Activated CD8-positive, alpha-beta memory T cell treated with anti-CD3 and anti-CD28 coated beads for 1 hour (primary cell): ENCODE measurements around the gene GGT6.

Experiments
- DNase-seq, 2 donors: peaks; one replicate each; pipeline ENCODE4 v3.0.0-alpha.2; 2020; ENCODE audit warnings: low read depth in 1 of 2; ENCODE audit errors: extremely low read depth in 1 of 2

GGT6 gene

DNA sequence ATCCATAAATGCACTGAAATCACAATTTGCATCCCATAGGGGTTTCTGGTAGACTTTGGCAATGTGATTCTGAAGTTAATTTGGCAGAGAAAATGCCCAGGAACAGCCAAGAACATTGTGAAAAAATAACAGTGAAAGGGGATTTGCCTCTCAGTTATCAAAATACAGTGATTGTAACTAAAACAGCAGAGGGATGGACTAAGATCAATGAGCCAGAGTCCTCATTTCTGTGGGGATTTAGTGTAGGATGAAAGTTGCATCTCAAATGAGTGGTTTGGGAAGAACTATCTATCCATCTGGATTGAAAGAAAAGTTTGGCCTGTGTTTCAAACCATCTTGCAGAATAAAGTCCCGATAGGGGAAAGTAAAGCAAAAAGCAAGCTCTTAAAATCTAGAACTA is 33.2 kb downstream of the GGT6 start:
- no peak for DNase-seq

DNA sequence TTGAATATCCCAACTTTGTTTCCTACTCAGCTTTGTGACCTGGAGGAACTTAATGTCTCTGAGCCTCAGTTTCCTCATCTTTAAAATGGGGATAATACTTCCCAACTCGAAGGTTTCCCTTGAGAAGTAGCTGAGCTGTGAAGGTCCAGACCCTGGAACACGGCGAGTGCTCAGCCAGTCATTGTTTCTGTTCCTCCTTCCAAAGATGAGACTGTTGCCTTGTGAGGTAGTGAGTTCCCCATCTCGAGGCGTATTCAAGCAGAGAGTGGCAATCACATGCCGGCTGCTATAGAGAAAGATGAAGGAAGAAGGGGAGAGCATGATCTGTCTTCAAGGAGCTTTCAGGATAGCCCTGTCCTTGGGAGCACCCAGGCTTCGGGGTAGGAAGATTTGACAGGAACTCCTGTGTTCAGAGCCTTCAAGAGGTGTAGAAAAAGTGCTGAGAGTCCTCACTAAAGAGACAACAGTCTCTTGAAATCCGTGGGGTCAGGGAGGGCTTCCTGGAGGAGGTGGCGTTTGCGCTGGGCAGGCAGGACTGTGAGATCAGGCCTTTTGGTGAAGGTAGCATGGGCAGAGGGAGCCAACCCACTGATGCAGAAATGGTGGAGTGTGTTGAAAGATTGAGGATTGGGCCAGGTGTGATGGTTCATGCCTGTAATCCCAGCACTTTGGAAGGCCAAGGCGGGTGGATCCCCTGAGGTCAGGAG is 34.5 kb downstream of the GGT6 start:
- DNase-seq: no peak

DNA sequence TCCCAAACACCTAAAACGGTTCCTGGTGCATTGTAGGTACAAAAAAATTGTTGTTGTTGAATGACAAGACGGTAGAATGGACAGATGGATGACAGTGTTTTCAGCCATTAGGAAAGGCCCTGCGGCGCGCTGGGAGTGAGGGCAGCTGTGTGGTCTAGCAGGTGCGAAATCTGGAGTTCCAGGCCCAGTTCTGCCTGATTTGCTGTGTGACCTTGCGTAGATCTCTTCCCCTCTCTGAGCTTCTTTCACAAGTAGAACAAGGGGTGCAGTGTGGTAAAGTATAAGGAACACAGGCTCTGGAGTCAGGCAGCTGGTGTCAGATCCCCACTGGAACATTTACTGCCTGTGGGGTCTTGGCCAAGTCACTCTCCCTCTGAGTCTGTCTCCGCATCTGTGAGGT is 36.4 kb downstream of the GGT6 start:
- DNase-seq: no peak

DNA sequence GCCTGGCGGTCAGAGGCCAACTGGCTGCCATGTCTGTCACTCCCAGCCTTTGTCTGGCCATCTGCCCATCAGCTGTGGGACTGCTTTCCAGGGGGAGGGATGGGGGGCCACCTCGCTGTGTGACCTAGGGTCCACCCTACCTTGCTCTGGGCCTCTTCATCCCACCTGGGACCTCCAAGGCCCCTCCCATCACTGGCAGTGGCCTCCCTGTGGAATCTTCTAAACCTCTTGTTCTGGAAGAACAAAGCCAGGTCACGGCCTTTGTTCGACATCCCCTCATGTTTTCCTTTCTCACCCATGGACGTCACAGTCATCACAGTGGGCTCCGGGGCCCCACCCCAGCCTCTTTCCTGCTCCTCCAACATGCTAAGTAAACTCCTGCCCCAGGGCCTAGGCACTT is 37.7 kb downstream of the GGT6 start:
- no peak for DNase-seq

DNA sequence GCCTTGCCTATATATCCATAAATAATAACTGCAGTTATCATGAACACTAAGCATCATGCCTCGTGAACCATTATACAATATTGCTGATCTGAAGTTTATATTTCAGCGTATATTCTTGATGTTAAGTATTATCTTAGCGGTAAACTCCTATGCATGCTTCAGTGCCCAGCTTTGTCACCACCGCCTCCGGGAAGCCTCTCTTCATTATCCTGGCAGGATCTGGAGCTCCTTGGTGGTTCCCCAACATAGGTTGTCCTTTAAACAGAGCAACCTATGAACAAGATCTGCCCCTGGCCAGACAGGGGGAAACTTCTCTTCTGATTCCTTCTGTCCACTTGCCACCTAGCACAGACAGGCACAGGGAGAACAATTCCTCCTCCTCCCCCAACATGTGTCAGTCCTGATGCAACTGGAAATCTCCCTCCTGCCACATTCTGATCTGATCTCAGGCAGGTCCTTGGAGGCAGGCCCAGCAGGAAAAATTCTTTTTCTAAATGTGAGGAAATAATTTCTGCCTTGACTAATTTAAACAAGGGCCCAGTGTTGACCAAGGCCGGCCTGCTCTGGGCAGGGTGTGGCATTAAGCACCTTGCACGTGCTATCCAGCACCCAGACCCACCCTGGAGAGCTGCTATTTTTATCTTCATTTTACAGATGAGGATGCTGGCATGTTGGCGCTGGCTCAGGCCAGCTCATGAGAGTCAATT is 39.3 kb downstream of the GGT6 start:
- no peak for DNase-seq

DNA sequence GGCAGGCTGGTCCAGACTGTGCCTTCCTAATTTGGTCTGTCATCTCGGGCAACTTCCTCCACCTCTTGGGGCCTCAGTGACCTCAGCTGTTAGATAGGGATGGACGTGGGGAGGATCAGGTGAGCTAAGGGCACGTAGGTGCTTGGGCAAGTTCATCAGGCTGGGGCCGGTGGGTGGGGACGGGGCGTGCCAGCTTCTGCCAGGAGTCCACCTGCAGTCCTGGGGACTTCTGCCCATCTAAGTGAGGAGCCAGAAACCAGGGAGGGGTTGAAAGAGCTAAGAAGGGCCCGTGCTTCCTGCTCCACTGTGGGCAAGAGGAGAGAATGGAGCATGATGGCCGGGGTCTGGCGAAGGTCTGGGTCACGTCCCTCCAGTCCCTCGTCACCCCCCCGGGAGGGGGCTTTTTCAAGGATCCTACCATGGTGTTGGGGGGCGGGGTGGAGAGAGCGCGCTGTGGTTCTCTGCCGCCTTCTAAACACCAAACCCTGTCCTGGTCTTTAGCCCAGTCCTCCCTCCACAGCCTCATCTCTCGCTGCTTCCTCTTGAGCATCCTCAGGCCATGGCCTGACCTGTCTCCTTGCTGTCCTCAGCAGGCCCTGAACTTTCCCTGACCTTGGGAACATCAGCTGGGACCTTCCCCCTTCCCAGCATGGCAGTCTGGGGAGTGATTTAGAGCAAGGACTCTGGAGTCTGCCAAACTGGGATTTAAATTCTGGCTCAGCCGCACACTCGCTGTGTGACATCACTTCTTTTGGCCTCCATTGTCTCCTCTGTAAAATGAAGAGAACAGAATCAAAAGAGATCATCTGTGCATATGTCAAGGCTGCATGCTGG is 40.1 kb downstream of the GGT6 start:
- DNase-seq: no peak

DNA sequence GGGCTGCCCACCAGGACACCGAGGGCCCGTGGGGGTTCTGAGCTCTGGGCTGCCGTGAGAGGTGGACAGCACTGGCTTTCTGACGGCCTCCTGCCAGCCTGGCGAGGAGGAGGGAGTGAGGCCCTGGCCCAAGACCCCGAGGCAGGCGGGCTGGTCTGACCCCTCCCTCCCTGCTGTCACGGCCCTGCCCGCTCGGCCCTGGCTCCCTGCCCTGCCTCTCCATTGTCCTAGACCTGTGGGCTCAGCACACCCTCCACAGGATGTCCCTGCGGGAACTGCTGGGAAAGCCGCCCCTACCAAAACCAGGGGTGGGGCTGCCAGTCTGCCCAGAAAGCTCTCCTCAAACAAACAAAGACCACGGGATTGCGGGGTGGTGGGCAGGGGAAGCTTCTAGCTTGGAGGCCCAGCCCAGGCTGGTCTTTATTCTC is 41.0 kb downstream of the GGT6 start:
- DNase-seq: no peak

DNA sequence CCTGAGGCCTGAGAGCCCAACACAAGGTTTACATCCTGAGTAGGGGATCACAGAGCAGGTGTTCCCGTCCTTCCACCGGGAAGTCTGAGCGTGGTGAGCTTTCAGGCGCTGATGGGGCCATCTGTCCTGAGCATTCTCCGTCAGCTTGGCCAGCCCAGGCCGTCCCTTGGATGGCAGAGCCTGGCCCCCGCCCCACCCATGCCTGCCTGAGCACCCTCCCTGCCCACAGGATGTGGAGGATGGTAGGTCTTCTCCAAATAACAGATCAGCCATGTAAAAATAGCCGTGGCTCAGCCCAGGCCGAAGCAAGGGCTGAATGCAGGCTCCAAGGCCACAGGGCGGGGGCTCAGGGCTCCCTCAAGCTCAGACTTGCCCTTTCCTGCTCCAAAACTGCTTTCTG is 41.5 kb downstream of the GGT6 start:
- DNase-seq: no peak

DNA sequence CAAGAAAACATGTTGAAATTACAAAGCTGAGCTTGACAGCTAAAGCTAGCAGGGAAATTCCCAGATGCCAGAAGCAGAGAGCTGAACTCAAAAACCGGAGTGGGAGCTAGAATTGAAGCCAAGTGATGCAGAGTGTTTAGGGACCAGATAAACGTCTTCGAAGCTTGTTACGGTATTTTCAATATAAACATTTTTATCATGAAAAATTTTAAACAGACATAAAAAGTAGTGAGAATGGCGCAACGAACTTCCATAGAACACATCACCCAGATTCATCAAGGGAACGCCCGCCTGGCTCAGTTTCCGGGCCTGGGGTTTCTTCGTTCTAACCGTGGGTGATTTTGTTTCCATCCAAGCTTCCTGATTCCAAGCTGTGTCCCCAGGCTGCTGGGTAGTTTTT is 43.6 kb downstream of the GGT6 start:
- DNase-seq: no peak

DNA sequence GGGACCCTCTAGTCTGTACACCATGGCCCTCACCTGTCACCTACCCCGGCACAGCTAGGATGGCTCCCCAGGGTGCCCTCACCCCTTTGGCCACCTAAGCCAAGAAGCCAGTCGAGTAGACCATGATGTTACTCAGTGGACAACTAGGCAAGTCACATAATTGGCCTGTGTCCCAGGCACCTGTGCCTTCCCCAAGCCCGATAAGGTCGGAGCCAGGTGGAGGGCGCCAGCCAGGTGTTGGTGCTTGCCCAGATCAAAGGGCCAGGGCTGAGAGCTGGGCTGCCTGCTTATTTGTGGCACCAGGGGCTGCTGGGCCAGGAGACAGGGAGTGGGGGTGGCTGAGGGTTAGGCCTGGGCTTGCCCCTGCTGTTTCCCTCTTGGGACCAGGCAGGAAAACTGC is 44.9 kb downstream of the GGT6 start:
- no peak for DNase-seq

DNA sequence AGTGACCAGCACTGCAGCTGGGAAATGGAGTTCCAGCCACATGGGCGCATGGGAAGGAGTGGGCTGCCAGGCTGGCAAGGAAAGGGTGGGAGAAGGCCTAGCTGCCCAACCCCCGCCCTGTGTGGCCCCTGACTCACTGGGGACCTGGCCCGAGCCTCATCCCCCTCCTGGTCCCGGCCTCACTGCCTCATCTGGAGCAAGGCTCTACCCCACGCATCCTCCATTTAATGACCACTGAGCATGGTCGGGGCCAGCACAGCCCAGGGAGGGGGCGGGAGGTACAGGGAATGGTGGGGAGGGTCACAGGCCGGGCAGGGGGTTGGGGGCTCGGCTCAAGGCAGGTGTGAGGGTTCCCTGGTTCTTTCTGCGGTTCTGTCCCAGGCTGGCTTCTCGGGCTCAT is 45.6 kb downstream of the GGT6 start:
- no peak for DNase-seq

DNA sequence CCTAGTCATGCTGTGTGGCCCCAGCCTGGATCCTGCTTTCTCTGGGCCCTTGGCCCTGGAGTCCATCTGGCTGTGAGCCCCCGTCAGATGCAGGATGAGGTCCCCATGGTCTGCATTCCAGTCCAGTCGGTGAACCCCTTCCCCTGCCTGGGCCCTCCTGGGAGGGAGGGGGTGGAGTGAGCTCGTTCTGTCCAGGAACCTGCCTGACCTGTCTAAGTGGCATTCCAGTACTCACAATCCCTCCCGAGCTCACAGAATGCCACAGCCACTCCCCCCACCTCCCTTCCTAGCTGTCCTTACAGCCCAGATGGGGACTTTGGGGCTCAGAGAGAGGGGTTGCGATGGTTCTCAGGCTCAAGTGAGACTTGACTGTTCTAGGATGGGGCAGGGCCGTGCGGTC is 46.2 kb downstream of the GGT6 start:
- DNase-seq: no peak

DNA sequence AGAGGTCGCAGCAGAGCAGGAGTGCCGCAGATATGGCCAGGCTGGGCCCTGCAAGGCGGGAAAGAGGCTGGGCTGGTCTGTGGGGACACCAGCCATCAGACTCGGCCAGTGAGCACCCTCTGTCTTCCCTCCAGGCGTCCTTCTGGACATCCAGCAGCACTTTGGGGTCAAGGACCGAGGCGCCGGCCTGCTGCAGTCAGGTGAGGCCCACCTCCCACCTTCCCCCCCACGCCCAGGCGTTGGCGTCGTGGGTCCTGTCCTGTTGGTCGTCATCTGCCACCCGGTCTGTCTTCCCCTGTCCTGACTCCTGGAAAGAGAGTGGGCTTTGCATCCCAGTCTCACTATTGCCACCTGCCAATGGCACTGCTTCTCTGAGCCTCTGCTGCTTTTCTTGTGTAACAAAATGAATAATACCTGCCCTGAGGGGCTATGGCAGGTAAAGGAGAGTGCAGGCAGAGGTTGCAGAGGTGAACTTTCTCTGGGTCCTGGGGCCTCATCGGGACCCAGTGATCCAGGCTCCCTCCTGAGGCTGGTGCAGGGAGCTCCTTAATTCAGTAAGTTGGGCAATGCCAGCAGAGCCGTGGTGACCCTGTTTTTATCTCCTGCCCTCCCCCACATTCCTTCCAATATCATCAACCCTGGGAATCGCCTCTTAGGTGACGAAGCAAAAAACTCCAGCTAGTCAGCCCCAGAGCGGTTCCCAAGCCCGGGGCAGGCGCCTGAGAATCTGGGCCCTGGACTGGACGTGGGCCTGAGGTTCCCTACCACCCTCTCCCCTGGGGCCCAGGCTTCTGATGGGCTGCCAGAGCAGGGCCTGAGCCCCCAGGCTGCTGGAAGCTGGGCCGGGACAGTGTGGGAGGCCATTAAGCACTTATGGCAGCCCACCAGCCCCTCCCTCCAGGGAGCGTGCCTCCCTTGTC is 47.0 kb downstream of the GGT6 start:
- no peak for DNase-seq

DNA sequence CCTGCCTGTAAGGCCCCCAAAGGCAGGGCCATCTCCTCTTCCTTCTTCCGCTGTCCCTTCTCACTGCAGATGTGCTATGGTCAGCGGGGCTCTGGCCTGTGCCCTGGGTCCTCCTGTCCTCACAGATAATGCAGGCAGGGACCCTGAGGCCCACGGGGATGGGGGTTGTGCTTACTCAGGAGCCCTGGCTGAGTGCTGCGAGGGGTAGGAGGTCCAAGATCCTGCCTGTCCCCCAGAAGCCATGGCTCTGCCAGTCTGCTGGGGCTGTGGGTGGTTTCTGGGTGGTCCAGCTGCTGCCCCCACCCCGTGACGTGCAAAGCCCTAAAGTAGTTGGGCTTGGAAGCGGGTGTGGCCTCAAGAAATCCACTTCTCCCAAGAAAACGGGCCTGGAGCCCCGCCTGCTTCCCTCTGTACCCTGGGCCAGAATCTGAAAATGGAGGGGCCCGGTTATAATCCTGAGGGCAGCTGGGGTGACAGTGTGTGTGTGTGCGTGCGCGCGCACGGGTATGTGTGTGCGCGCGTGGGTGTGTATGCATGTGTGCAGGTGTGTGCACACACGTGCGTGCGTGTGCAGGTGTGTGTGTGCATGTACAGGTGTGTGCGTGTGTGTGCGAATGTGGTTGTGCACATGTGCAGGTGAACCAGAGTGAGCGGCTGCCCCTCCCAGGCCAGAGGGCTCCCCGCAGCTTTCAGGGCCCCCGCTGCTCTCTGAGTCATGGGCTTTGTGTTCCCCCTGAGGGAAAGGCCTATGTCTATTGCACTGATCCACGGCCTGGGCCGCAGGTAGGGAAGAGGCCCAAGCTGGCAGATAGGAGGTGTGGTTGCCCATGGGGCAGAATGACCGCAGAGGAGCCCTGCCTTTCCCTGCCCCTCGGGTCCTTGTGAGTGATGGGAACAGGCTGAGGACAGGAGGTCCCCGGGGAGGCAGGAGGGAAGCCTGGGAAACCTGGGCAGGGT is 47.9 kb downstream of the GGT6 start:
- no peak for DNase-seq

DNA sequence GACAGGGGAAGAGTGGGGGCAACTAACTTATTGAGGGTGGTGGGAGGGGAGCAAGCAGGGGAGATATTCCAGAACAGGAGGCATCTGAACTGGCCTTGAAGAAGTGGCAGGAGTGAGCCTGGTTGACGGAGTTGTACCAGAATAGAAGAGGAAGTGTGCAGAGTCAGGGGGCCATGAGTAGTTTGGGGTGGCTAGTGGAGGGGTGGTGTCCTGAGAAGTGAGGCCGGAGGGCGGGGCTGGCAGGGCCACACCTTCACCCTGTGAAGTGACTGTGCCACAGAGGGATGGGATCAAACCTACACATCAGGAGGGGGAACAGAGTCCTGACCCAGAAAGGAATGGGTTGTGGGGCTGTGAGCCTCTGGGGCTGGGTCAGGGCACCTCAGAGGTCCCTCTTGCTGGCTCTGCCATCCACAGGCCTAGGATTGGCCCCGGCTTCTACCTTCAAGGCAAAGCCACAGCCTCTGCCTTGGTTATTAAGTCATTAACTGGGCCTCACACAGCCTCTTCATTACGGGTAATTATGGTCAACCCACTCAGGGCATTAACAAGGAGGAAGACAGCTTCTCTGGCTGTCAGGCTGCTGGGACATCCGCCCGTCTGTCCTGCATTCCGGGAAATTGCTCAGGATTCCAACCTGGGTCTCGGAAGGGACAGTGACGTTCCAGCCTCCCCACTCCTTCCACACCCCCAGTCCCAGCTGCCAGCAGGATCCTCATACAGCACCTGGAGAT is 49.0 kb downstream of the GGT6 start:
- DNase-seq: no peak

DNA sequence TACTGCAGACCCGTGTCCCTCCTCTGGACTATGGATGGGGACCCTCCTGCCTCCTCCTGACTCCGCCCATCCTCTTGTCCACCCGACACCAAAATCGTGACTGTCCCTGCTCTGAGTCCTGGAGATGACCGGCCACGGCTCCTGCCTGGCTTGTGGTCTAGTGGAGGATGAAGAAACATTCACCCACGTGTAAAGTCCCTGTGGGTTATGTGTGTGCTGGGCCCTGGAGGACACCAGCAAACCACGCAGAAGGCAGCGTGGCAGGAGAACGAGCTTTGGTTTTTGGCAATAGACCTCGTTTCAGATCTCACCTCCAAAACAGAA is 49.8 kb downstream of the GGT6 start:
- no peak for DNase-seq

DNA sequence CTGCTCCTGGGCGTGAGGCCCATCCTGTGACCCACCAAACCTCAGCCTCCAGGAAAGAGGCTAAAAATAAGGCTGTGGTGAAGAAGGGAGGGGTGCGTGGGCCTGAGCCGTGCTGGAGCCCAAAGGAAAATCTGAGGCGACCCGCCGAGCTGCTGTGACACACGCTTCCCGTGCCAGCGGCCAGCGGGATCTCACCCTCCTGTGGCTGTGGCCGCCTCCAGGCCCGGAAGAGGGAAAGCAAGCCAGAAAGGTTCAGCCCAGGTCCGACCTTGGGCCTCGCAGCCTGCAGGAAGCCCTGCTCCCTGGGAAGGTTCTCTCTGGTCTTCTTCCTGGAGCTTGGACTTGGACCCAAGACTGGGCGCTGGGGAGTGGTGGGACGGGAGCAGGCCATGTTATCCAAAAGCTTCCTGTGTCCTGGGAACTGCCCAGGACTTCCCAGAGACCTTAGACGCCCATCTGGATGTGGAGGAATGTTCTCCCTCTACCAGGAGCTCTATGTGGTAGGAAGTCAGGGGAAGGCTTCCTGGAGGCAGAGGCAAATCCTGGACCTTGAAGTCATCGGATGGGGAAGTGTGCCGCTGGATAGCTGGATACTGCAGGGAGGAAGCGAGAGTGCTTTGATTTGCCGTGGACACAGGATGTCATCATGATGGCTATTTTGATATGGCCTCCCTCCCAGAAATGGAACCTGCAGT is 50.3 kb downstream of the GGT6 start:
- no peak for DNase-seq

DNA sequence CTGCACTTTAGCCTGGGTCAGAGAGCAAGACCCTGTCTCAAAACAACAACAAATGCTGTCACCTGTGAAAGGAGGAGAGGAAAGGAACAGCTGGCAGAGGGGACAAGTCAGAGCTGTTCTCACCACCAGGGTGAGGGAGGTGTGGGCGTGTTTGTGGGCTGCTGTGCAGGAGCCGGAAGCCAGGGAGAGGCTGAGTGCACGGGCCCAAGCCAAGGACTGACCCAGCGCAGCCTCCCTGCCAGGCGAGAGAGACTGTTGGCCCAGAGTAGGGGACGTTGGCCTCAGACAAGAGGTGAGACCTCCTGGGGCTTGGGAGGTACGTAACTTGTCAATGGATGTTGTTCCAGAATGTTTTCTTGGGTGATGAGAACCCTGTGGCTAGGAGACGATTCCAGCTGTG is 51.0 kb downstream of the GGT6 start:
- no peak for DNase-seq

DNA sequence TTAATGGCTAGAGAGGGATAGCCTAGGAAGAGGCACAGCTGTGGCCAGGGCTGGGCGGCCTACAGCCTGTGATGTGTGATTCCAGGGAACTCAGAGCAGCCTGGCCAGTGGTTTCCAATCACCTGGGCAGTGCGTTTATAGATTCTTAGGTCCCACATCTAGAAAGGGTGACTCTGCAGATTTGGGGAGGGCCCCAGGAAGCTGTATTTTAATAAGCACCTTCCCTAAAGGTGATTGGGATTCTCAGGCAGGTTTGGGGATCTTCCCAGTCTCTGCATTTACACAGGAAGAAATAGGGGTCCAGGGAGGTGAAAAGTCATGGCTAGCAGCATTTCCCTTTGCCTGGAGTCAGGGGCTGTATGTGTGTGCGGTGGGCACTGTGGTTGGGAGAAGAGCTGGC is 52.2 kb downstream of the GGT6 start:
- DNase-seq: no peak
